ENCODE results near the gene YIPF5. TPM values are rescaled to one million over a fixed set of nuclear protein-coding genes. Genes with fewer than 3 reads are reported as not detected.

The YIPF5 gene
- total and polyA plus RNA-seq, 2 donors (not counting 3 experiments of a cell fraction or from before 2014, with no cell fraction given) = 73.7 to 78.7 TPM

GRCh38 chr5:144125163-144125726, 45.2 kb downstream of the YIPF5 start:
- Histone ChIP-seq H3K4me2 (ENCODE audit: insufficient read depth, low read length) (no peak overlapping the region), H3K4me3 (replicated peaks in 1 of 3; ENCODE audit: insufficient read depth in 1 of 3, low read depth in 1 of 3, low read length in 3 of 3) (no peak overlapping the region), H3K9me3 (replicated peaks; ENCODE audit: control insufficient read depth, insufficient read depth, low read length) (no peaks in the 10 kb centered on the region), H4K20me1 (replicated peaks; ENCODE audit: control insufficient read depth, extremely low read depth, insufficient read depth, low read length) (no peaks in the 10 kb centered on the region), H3K27me3 (ENCODE audit: control insufficient read depth in 2 of 2, insufficient read depth in 2 of 2, low read length in 2 of 2) (no peaks in the 10 kb centered on the region), H3K36me3 (ENCODE audit: control insufficient read depth in 2 of 2, extremely low read depth in 1 of 2, insufficient read depth in 2 of 2, low read length in 2 of 2) (no peaks in the 10 kb centered on the region), H3K9ac (replicated peaks; ENCODE audit: extremely low read depth, insufficient read depth, low read length) (no peak overlapping the region), H3K27ac (ENCODE audit: insufficient read depth, low read depth, low read length) (no peak overlapping the region), H3K4me1 (ENCODE audit: control insufficient read depth, extremely low read depth, insufficient read depth, low read length) (peaks cover 14% of the 10 kb centered on the region), H2AFZ (ENCODE audit: low read depth, low read length) (no peak overlapping the region), H3K79me2 (ENCODE audit: control insufficient read depth, insufficient read depth, low read length) (no peaks in the 10 kb centered on the region), H3K9me1 (replicated peaks; ENCODE audit: control insufficient read depth, extremely low read depth, insufficient read depth, low read length) (no peaks in the 10 kb centered on the region)
- TF ChIP-seq GATA2 (IDR thresholded peaks at IDR 0.05; ENCODE audit: insufficient read depth, insufficient read length, low read depth, low read length) (no peak), POLR2A (IDR thresholded peaks at IDR 0.05; ENCODE audit: low read depth, low read length) (no peak), POLR2AphosphoS5 (IDR thresholded peaks at IDR 0.05; ENCODE audit: insufficient read depth, low read depth, low read length) (no peak), FOS (IDR thresholded peaks at IDR 0.05; ENCODE audit: borderline replicate concordance, insufficient read depth, low read length) (no peak), JUN (IDR thresholded peaks at IDR 0.05; ENCODE audit: borderline replicate concordance, insufficient read depth, insufficient read length, low read depth) (no peak), EZH2 (IDR thresholded peaks at IDR 0.05; ENCODE audit: borderline replicate concordance, low read depth, low read length, severe bottlenecking) (no peak), MYC (IDR thresholded peaks at IDR 0.05; ENCODE audit: low read depth, low read length) (no peak)
- TF ChIP-seq, protein P1, sequence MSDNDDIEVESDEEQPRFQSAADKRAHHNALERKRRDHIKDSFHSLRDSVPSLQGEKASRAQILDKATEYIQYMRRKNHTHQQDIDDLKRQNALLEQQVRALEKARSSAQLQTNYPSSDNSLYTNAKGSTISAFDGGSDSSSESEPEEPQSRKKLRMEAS (IDR thresholded peaks at IDR 0.05; ENCODE audit: insufficient read depth, insufficient read length) = no peak
- TF ChIP-seq, protein P2, sequence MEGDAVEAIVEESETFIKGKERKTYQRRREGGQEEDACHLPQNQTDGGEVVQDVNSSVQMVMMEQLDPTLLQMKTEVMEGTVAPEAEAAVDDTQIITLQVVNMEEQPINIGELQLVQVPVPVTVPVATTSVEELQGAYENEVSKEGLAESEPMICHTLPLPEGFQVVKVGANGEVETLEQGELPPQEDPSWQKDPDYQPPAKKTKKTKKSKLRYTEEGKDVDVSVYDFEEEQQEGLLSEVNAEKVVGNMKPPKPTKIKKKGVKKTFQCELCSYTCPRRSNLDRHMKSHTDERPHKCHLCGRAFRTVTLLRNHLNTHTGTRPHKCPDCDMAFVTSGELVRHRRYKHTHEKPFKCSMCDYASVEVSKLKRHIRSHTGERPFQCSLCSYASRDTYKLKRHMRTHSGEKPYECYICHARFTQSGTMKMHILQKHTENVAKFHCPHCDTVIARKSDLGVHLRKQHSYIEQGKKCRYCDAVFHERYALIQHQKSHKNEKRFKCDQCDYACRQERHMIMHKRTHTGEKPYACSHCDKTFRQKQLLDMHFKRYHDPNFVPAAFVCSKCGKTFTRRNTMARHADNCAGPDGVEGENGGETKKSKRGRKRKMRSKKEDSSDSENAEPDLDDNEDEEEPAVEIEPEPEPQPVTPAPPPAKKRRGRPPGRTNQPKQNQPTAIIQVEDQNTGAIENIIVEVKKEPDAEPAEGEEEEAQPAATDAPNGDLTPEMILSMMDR (IDR thresholded peaks at IDR 0.05; ENCODE audit: extremely low read depth in 1 of 2, insufficient read depth in 1 of 2, low read depth in 1 of 2, low read length in 2 of 2) = no peak
- intact Hi-C loops (cut with micrococcal nuclease) (no loop called here), dilution Hi-C loops (cut with MboI; ENCODE audit: extremely low pct_ligation_motif_present, low sequenced_read_pairs) (no loop called here)
- CTCF ChIA-PET = interaction anchor here (1.4 to 1.6 kb wide), 2 partner anchors 17 to 20 kb away, joined by 4 to 5 read pairs; no protein-coding TSS in a partner anchor
- FAIRE-seq (no peak), DNase-seq (ENCODE audit: low read depth, low spot score) (no peak)
- POLR2A ChIA-PET = no interaction called here
- no TSS peak for BruUV-seq (replicated peaks)
